IMR-90 (cell line): ENCODE data around the gene EXOC8. TPM values are rescaled to one million over a fixed set of nuclear protein-coding genes. Genes with fewer than 3 reads are reported as not detected.

ENCODE experiments used
- ATAC-seq: fragments of 200-7000 bp; cut with Tn5 transposase; 2 replicates; pipeline ENCODE4 v1.9.1; 2020; ENCODE audit warnings: low read depth, mild to moderate bottlenecking, moderate library complexity
- BruUV-seq: library from RNA; stranded (reverse); fragments of 400-500 nt; replicated peaks from 2 replicates; lab custom pipeline; 2021; lab: Mats Ljungman, UMichigan
- CTCF ChIA-PET: fragments of 300-600 bp; formaldehyde crosslinking; extraction: SDS; loops from one replicate; lab custom pipeline; 2021; ENCODE audit warnings: antibody characterized with exemption; lab: Yijun Ruan, JAX
- POLR2A ChIA-PET: fragments of 300-600 bp; sonication (Branson Sonifier 250); formaldehyde crosslinking; loops from one replicate; lab custom pipeline; 2022; ENCODE audit warnings: antibody characterized with exemption; ENCODE audit not compliant: unreplicated experiment; lab: Charles Lee
- DNase-seq: peaks from one replicate; pipeline ENCODE4 v3.0.0; 2013
- H2AFZ ChIP-seq: replicated peaks from 2 replicates; pipeline ENCODE3; 2013; ENCODE audit warnings: low read length, mild to moderate bottlenecking; ENCODE audit not compliant: poor library complexity
- H2AK5ac ChIP-seq: 2 replicates; pipeline ENCODE4 v1.6.1; 2013; ENCODE audit warnings: low read depth, low read length, inconsistent platforms
- H2AK9ac ChIP-seq: replicated peaks from 2 replicates; pipeline ENCODE3; 2013; ENCODE audit warnings: mild to moderate bottlenecking, low read depth, low read length, moderate library complexity; ENCODE audit not compliant: poor library complexity
- H2BK120ac ChIP-seq: 2 replicates; pipeline ENCODE4 v1.6.1; 2013; ENCODE audit warnings: low read depth, low read length, inconsistent platforms
- H2BK15ac ChIP-seq: 3 replicates; pipeline ENCODE4 v1.6.1; 2013; ENCODE audit warnings: low read depth, low read length, inconsistent platforms
- H2BK20ac ChIP-seq: 2 replicates; pipeline ENCODE4 v1.6.1; 2013; ENCODE audit warnings: low read depth, mild to moderate bottlenecking, inconsistent platforms, low read length, moderate library complexity
- H2BK5ac ChIP-seq: 2 replicates; pipeline ENCODE4 v1.6.1; 2013; ENCODE audit warnings: mild to moderate bottlenecking, low read depth, low read length, inconsistent platforms; ENCODE audit not compliant: poor library complexity, severe bottlenecking
- H3K14ac ChIP-seq: replicated peaks from 2 replicates; pipeline ENCODE4 v1.6.1; 2013; ENCODE audit warnings: low read depth, low read length, inconsistent platforms
- H3K18ac ChIP-seq: 2 replicates; pipeline ENCODE4 v1.6.1; 2013; ENCODE audit warnings: low read depth, low read length, control low read depth
- H3K23ac ChIP-seq: 2 replicates; pipeline ENCODE4 v1.6.1; 2013; ENCODE audit warnings: low read depth, low read length, inconsistent platforms
- H3K27ac ChIP-seq: 2 replicates; pipeline ENCODE4 v1.5.1; 2013; ENCODE audit warnings: mild to moderate bottlenecking, control low read depth, low read length; ENCODE audit not compliant: insufficient read depth
- H3K27me3 ChIP-seq: 2 replicates; pipeline ENCODE4 v1.6.1; 2013; ENCODE audit warnings: low read length; ENCODE audit not compliant: control insufficient read depth, insufficient read depth
- H3K36me3 ChIP-seq: 2 replicates; pipeline ENCODE4 v1.6.1; 2013; ENCODE audit warnings: low read length, mixed read lengths; ENCODE audit not compliant: control insufficient read depth, insufficient read depth
- H3K4ac ChIP-seq: 2 replicates; pipeline ENCODE4 v1.6.1; 2013; ENCODE audit warnings: low read depth, low read length, inconsistent platforms
- H3K4me1 ChIP-seq: 2 replicates; pipeline ENCODE4 v1.6.1; 2013; ENCODE audit warnings: low read length, mixed read lengths; ENCODE audit not compliant: control insufficient read depth, insufficient read depth
- H3K4me2 ChIP-seq: 2 replicates; pipeline ENCODE4 v1.6.1; 2013; ENCODE audit warnings: low read depth, mild to moderate bottlenecking, control low read depth, low read length, moderate library complexity
- H3K4me3 ChIP-seq: 2 replicates; pipeline ENCODE4 v1.5.1; 2013; ENCODE audit warnings: low read depth, mild to moderate bottlenecking, control low read depth, low read length, moderate library complexity; ENCODE audit not compliant: insufficient read depth
- H3K56ac ChIP-seq: 2 replicates; pipeline ENCODE4 v1.6.1; 2013; ENCODE audit warnings: low read length, inconsistent platforms; ENCODE audit not compliant: insufficient read depth; ENCODE audit errors: extremely low read depth
- H3K79me1 ChIP-seq, 2 experiments: 2 replicates each; pipeline ENCODE4 v1.6.1; 2013; ENCODE audit warnings: low read length in 2 of 2, inconsistent platforms in 1 of 2, low read depth in 1 of 2
- H3K9ac ChIP-seq: 2 replicates; pipeline ENCODE4 v1.6.1; 2013; ENCODE audit warnings: low read depth, low read length, control low read depth
- H3K9me1 ChIP-seq: 2 replicates; pipeline ENCODE4 v1.6.1; 2013; ENCODE audit warnings: low read length, inconsistent platforms; ENCODE audit not compliant: insufficient read depth
- H3K9me3 ChIP-seq: 2 replicates; pipeline ENCODE4 v1.6.1; 2013; ENCODE audit warnings: low read length; ENCODE audit not compliant: control insufficient read depth, insufficient read depth
- H4K20me1 ChIP-seq: 2 replicates; pipeline ENCODE4 v1.6.1; 2013; ENCODE audit warnings: low read length, inconsistent platforms; ENCODE audit not compliant: insufficient read depth
- H4K5ac ChIP-seq: 2 replicates; pipeline ENCODE4 v1.6.1; 2013; ENCODE audit warnings: mild to moderate bottlenecking, low read depth, low read length, control low read depth
- H4K8ac ChIP-seq, 2 experiments: 2 replicates each; pipeline ENCODE4 v1.6.1; 2013; ENCODE audit warnings: low read depth in 2 of 2, low read length in 2 of 2, control low read depth in 1 of 2, inconsistent platforms in 1 of 2
- H4K91ac ChIP-seq: 2 replicates; pipeline ENCODE4 v1.6.1; 2013; ENCODE audit warnings: low read depth, low read length, inconsistent platforms; ENCODE audit not compliant: insufficient read depth
- BHLHE40 ChIP-seq: fragments of 150-350 bp; IDR thresholded peaks from 2 replicates; pipeline ENCODE4 v1.6.1; 2016; ENCODE audit warnings: mild to moderate bottlenecking, low read depth, low read length
- CEBPB ChIP-seq: IDR thresholded peaks from 2 replicates; pipeline ENCODE4 v1.6.1; 2012; ENCODE audit warnings: low read depth, low read length, improper control_type of control experiment
- CHD1 ChIP-seq: IDR thresholded peaks from 2 replicates; pipeline ENCODE4 v1.6.1; 2012; ENCODE audit warnings: low read depth, low read length, improper control_type of control experiment
- CTCF ChIP-seq: conservative IDR thresholded peaks from 2 replicates; pipeline ENCODE4 v1.5.1; 2012; ENCODE audit warnings: mild to moderate bottlenecking, low read depth, low read length, improper control_type of control experiment
- ELK1 ChIP-seq: fragments of 150-350 bp; IDR thresholded peaks from 2 replicates; pipeline ENCODE4 v1.6.1; 2016; ENCODE audit warnings: low read depth, mild to moderate bottlenecking, low read length, moderate library complexity, borderline replicate concordance
- FOS ChIP-seq: fragments of 150-350 bp; IDR thresholded peaks from 2 replicates; pipeline ENCODE4 v1.6.1; 2016; ENCODE audit warnings: low read depth, low read length
- MAFK ChIP-seq: IDR thresholded peaks from 2 replicates; pipeline ENCODE4 v1.6.1; 2012; ENCODE audit warnings: low read depth, low read length, improper control_type of control experiment
- MAZ ChIP-seq: IDR thresholded peaks from 2 replicates; pipeline ENCODE4 v1.6.1; 2012; ENCODE audit warnings: low read depth, mild to moderate bottlenecking, low read length, improper control_type of control experiment, moderate library complexity, borderline replicate concordance
- MXI1 ChIP-seq: IDR thresholded peaks from 2 replicates; pipeline ENCODE4 v1.6.1; 2012; ENCODE audit warnings: low read depth, mild to moderate bottlenecking, low read length, moderate library complexity, borderline replicate concordance
- NFE2L2 ChIP-seq: fragments of 150-350 bp; IDR thresholded peaks from 2 replicates; pipeline ENCODE4 v1.6.1; 2016; ENCODE audit warnings: low read depth, mild to moderate bottlenecking, low read length
- POLR2A ChIP-seq: IDR thresholded peaks from 2 replicates; pipeline ENCODE4 v1.6.1; 2012; ENCODE audit warnings: mild to moderate bottlenecking, low read depth, low read length
- RAD21 ChIP-seq: IDR thresholded peaks from 2 replicates; pipeline ENCODE4 v1.6.1; 2012; ENCODE audit warnings: low read length, improper control_type of control experiment
- RCOR1 ChIP-seq: IDR thresholded peaks from 2 replicates; pipeline ENCODE4 v1.6.1; 2012; ENCODE audit warnings: mild to moderate bottlenecking, low read length, improper control_type of control experiment; ENCODE audit not compliant: insufficient replicate concordance
- RFX5 ChIP-seq: IDR thresholded peaks from 2 replicates; pipeline ENCODE4 v1.8.0; 2012; ENCODE audit warnings: low read depth, mild to moderate bottlenecking, low read length, moderate library complexity
- SMC3 ChIP-seq: fragments of 150-350 bp; IDR thresholded peaks from 2 replicates; pipeline ENCODE4 v1.6.1; 2016; ENCODE audit warnings: low read depth, mild to moderate bottlenecking, antibody characterized with exemption, low read length, moderate library complexity
- USF2 ChIP-seq: fragments of 150-350 bp; IDR thresholded peaks from 2 replicates; pipeline ENCODE4 v1.6.1; 2017; ENCODE audit warnings: mild to moderate bottlenecking, antibody characterized with exemption, low read length, low read depth
- WGBS, 2 experiments: methylation state at CpG; one replicate each; pipeline versions ENCODE4 v1.1.5 to v1.1.7; 2013; ENCODE audit warnings: missing lambda C conversion rate in 2 of 2; ENCODE audit not compliant: insufficient read length in 1 of 2; ENCODE audit errors: extremely low coverage in 2 of 2; 5-methylcytosine and 5-hydroxymethylcytosine counted together
- dilution Hi-C: fragments of 300-500 bp; cut with HindIII; formaldehyde crosslinking; loops from one replicate; pipeline ENCODE4 v1.14.3; 2018; ENCODE audit warnings: low sequenced_read_pairs; ENCODE audit not compliant: unreplicated experiment
- in situ Hi-C: fragments of 300-500 bp; cut with MboI; formaldehyde crosslinking; loops from 3 replicates; pipeline ENCODE4 v1.14.3; 2019; ENCODE audit warnings: low sequenced_read_pairs, inconsistent platforms, mixed read lengths
- intact Hi-C: fragments of 100-400 bp; cut with micrococcal nuclease; formaldehyde crosslinking; loops from 2 replicates; pipeline ENCODE4 v1.10.0; 2022
- polyA plus RNA-seq, 3 experiments: library from polyadenylated mRNA; depleted of rRNA; stranded (reverse); fragments of >200 nt; gene quantifications; 2 replicates each; pipeline ENCODE4 v1.2.3, GENCODE V29; 2012; ENCODE audit warnings: low replicate concordance in 1 of 3
- total RNA-seq: library from RNA; depleted of rRNA; stranded (reverse); fragments of >200 nt; gene quantifications from 2 replicates; pipeline ENCODE4 v1.2.3, GENCODE V29; 2012

The EXOC8 gene
- total and polyA plus RNA-seq, 2 of the 4 experiments (the other 2 are of a cell fraction): 2.6 to 11.5 TPM

GRCh38 chr1:231357187-231357772, 19.6 kb upstream of the EXOC8 start:
- no TSS peak for BruUV-seq
- no peak overlapping the region for H3K4me2 ChIP-seq
- no peak overlapping the region for H2BK20ac ChIP-seq
- H3K4me1 ChIP-seq: peaks cover 5% of the 10 kb centered on the region
- H3K4ac ChIP-seq: no peak overlapping the region
- POLR2A ChIA-PET: no interaction called here
- intact Hi-C loops (loop anchor here (5.0 kb wide), 1 partner anchor 400 kb away; no protein-coding TSS in a partner anchor), in situ Hi-C loops (no loop called here), dilution Hi-C loops (no loop called here)
- no peak overlapping the region for H2BK5ac ChIP-seq
- CTCF ChIA-PET: interaction anchor here (0.6 to 0.9 kb wide), 2 partner anchors 175 to 227 kb away, joined by 4 read pairs; no protein-coding TSS in a partner anchor
- ATAC-seq (no peak), DNase-seq (no peak)
- H3K27ac ChIP-seq: no peak overlapping the region
- H3K36me3 ChIP-seq: peaks cover 5% of the 10 kb centered on the region
- TF ChIP-seq FOS (no peak), BHLHE40 (no peak), USF2 (no peak), RFX5 (no peak), ELK1 (no peak), RCOR1 (no peak), MXI1 (no peak), CEBPB (no peak), MAFK (no peak), CHD1 (no peak), NFE2L2 (no peak), SMC3 (no peak), POLR2A (no peak), RAD21 (no peak), MAZ (no peak), CTCF (no peak)
- peaks cover 18 to 19% of the 10 kb centered on the region in 2 experiments for H3K79me1 ChIP-seq
- H2BK120ac ChIP-seq: no peak overlapping the region
- no peak overlapping the region for H3K9ac ChIP-seq
- no peaks in the 10 kb centered on the region; the same call in 1 of the 2 replicates for H4K20me1 ChIP-seq
- no peak overlapping the region for H3K23ac ChIP-seq
- no peak overlapping the region for H2BK15ac ChIP-seq
- no peak overlapping the region for H4K8ac ChIP-seq
- 100% methylated on average over 2 of the region's 10 CpGs; no CpG with 5 or more reads in 1 of the 2 experiments for WGBS, 2 experiments
- no peaks in the 10 kb centered on the region for H3K9me3 ChIP-seq
- H2AK9ac ChIP-seq: no peak overlapping the region
- H2AK5ac ChIP-seq: no peak overlapping the region
- peaks cover 4% of the 10 kb centered on the region; the same call in 1 of the 2 replicates for H3K9me1 ChIP-seq
- H3K27me3 ChIP-seq: no peaks in the 10 kb centered on the region
- no peak overlapping the region for H3K56ac ChIP-seq
- H4K5ac ChIP-seq: no peak overlapping the region
- no peak overlapping the region for H3K4me3 ChIP-seq
- no peak overlapping the region for H3K18ac ChIP-seq
- no peak overlapping the region for H4K91ac ChIP-seq
- no peak overlapping the region for H3K14ac ChIP-seq
- H2AFZ ChIP-seq: no peak overlapping the region
